Liver (tissue), 9 donors: ENCODE data around the gene SNAI3. TPM values are rescaled to one million over a fixed set of nuclear protein-coding genes. Genes with fewer than 3 reads are reported as not detected.

ENCODE experiments used
- DNase-seq: peaks from one replicate; pipeline ENCODE4 v3.0.0-alpha.2; 2017; ENCODE audit warnings: low spot score
- H3K27ac ChIP-seq, 2 donors: one replicate each; pipeline ENCODE4 v1.7.0; 2013; ENCODE audit warnings: inconsistent platforms in 2 of 2, low read length in 2 of 2, control low read depth in 1 of 2, low read depth in 1 of 2, mild to moderate bottlenecking in 1 of 2
- H3K27me3 ChIP-seq, 4 donors: one replicate each; pipeline versions ENCODE4 v1.6.1 to v1.7.0; 2013; ENCODE audit warnings: low read length in 3 of 4, inconsistent platforms in 1 of 4, mild to moderate bottlenecking in 1 of 4, moderate library complexity in 1 of 4; ENCODE audit not compliant: control insufficient read depth in 4 of 4, insufficient read depth in 4 of 4
- H3K36me3 ChIP-seq, 4 donors: one replicate each; pipeline versions ENCODE4 v1.6.1 to v1.7.0; 2013; ENCODE audit warnings: low read length in 3 of 4, mild to moderate bottlenecking in 3 of 4, low read depth in 1 of 4, moderate library complexity in 1 of 4; ENCODE audit not compliant: control insufficient read depth in 4 of 4, insufficient read depth in 3 of 4
- H3K4me1 ChIP-seq, 4 donors: one replicate each; pipeline versions ENCODE4 v1.6.1 to v1.7.0; 2013; ENCODE audit warnings: low read length in 3 of 4, mild to moderate bottlenecking in 3 of 4, moderate library complexity in 1 of 4; ENCODE audit not compliant: control insufficient read depth in 4 of 4, insufficient read depth in 4 of 4
- H3K4me3 ChIP-seq, 3 donors: one replicate each; pipeline versions ENCODE4 v1.6.1 to v1.7.0; 2013; ENCODE audit warnings: low read length in 3 of 3, control low read depth in 1 of 3, low read depth in 1 of 3, mild to moderate bottlenecking in 1 of 3
- H3K9ac ChIP-seq, 2 donors: one replicate each; pipeline ENCODE4 v1.7.0; 2013; ENCODE audit warnings: low read length in 2 of 2, mild to moderate bottlenecking in 2 of 2, moderate library complexity in 2 of 2, control low read depth in 1 of 2, low read depth in 1 of 2
- H3K9me3 ChIP-seq, 4 donors: one replicate each; pipeline versions ENCODE4 v1.6.1 to v1.7.0; 2013; ENCODE audit warnings: low read length in 3 of 4; ENCODE audit not compliant: control insufficient read depth in 4 of 4
- ATF3 ChIP-seq: IDR thresholded peaks from 2 replicates; pipeline ENCODE4 v1.6.1; 2016; ENCODE audit warnings: antibody characterized with exemption
- CTCF ChIP-seq: fragments of 150-350 bp; IDR thresholded peaks from 2 replicates; pipeline ENCODE4 v1.5.1; 2017; ENCODE audit warnings: improper control_type of control experiment, low read depth, low read length; ENCODE audit not compliant: missing input control
- EGR1 ChIP-seq, 2 donors: IDR thresholded peaks; 2 replicates each; pipeline ENCODE4 v1.6.1; 2016 to 2018; ENCODE audit warnings: antibody characterized with exemption in 2 of 2, low read depth in 2 of 2
- FOXA1 ChIP-seq: IDR thresholded peaks from 2 replicates; pipeline ENCODE4 v1.6.1; 2016; ENCODE audit warnings: antibody characterized with exemption
- FOXA2 ChIP-seq: IDR thresholded peaks from 2 replicates; pipeline ENCODE4 v1.6.1; 2016; ENCODE audit warnings: antibody characterized with exemption
- GABPA ChIP-seq, 2 donors: IDR thresholded peaks in 1 of 2; conservative IDR thresholded peaks in 1 of 2; 2 replicates each; pipeline ENCODE4 v1.6.1; 2016; ENCODE audit warnings: antibody characterized with exemption in 2 of 2, mild to moderate bottlenecking in 1 of 2, moderate library complexity in 1 of 2
- HNF4A ChIP-seq, 2 donors: conservative IDR thresholded peaks; 2 replicates each; pipeline ENCODE4 v1.6.1; 2016; ENCODE audit warnings: antibody characterized with exemption in 2 of 2, mild to moderate bottlenecking in 2 of 2
- HNF4G ChIP-seq: IDR thresholded peaks from 2 replicates; pipeline ENCODE4 v1.6.1; 2016; ENCODE audit warnings: antibody characterized with exemption
- JUND ChIP-seq, 2 donors: IDR thresholded peaks; 2 replicates each; pipeline ENCODE4 v1.6.1; 2016; ENCODE audit warnings: antibody characterized with exemption in 2 of 2
- REST ChIP-seq: IDR thresholded peaks from 2 replicates; pipeline ENCODE4 v1.6.1; 2016; ENCODE audit warnings: antibody characterized with exemption, mild to moderate bottlenecking
- SP1 ChIP-seq: IDR thresholded peaks from 2 replicates; pipeline ENCODE4 v1.6.1; 2018; ENCODE audit warnings: antibody characterized with exemption, mild to moderate bottlenecking
- YY1 ChIP-seq: IDR thresholded peaks from 2 replicates; pipeline ENCODE4 v1.6.1; 2016; ENCODE audit warnings: antibody characterized with exemption, mild to moderate bottlenecking
- WGBS: extraction: QIAGEN DNeasy Blood & Tissue Kit; methylation state at CpG from one replicate; pipeline ENCODE4 v1.1.7; 2013; 5-methylcytosine and 5-hydroxymethylcytosine counted together
- polyA plus RNA-seq, 2 donors: library from polyadenylated mRNA; stranded (reverse) in 1 of 2; unstranded in 1 of 2; fragments of 200-250 nt in 1 of 2; fragments of >200 nt in 1 of 2; fragmentation: Nextera tagmentation in 1 of 2; extraction: Ambion mirVana in 1 of 2; gene quantifications; one replicate each; pipeline versions ENCODE4 v1.2.1 to v1.2.3, GENCODE V29; 2013 to 2015
- total RNA-seq, 2 donors: library from RNA; depleted of rRNA; stranded (reverse); fragments of >200 nt; gene quantifications; one replicate each; pipeline ENCODE4 v1.2.3, GENCODE V29; 2014
- donor health status: healthy.
- donor health status: healthy.
- donor health status: healthy.
- donor health status: healthy.
- donor health status: healthy.

Gene SNAI3
- total RNA-seq, result under 1 TPM; 0.05 to 0.17 TPM
- polyA plus RNA-seq, result under 1 TPM; 0.24 to 0.48 TPM

GRCh38 chr16:88686439-88687253 is at the start of gene SNAI3:
TSS of gene SNAI3 (minus strand) at chr16:88686507. CDS start at chr16:88686406, 101 bp downstream.
- no peaks in the 10 kb centered on the region for H3K9me3 ChIP-seq
- WGBS, result 8% methylated on average over 65 of the region's 65 CpGs
- no peaks in the 10 kb centered on the region for H3K27me3 ChIP-seq
- H3K36me3 ChIP-seq, result no peaks in the 10 kb centered on the region
- peak; percentile 83 for DNase-seq
- no peak for TF ChIP-seq HNF4G
- peak; percentile 25 for TF ChIP-seq SP1
- TF ChIP-seq CTCF, result no peak
- peaks cover 7 to 27% (median 20%) of the 10 kb centered on the region in 4 donors for H3K4me1 ChIP-seq
- H3K9ac ChIP-seq, result no peak within 1 kb of the TSS
- peak within 1 kb of the TSS in 1 of 2 donors; percentile 69 for H3K27ac ChIP-seq
- peak within 1 kb of the TSS; percentile 33 to 62 (median 60) for H3K4me3 ChIP-seq

- TF ChIP-seq ATF3, result no peak
- TF ChIP-seq GABPA (IDR thresholded peaks at IDR 0.05 in 1 of 2, conservative IDR thresholded peaks at IDR 0.05 in 1 of 2), result no peak
- TF ChIP-seq REST, result no peak
- no peak for TF ChIP-seq HNF4A (conservative IDR thresholded peaks at IDR 0.05)
- no peak for TF ChIP-seq YY1
- no peak for TF ChIP-seq FOXA2
- TF ChIP-seq FOXA1, result no peak
- Histone ChIP-seq H3K9ac (no peak overlapping the region), H3K9me3 (no peaks in the 10 kb centered on the region), H3K27ac (no peak overlapping the region), H3K4me3 (no peak overlapping the region), H3K4me1 (peaks cover 0 to 2% (median under 1%) of the 10 kb centered on the region in 4 donors), H3K27me3 (no peaks in the 10 kb centered on the region), H3K36me3 (peaks cover 4 to 48% (median 20%) of the 10 kb centered on the region in 4 donors)
- 94% methylated on average over 21 of the region's 21 CpGs for WGBS
- DNase-seq, result no peak
Measured at GRCh38 chr16:88736088-88736487, 49.8 kb upstream of the SNAI3 start.

- no peak overlapping the region for H3K4me3 ChIP-seq
- WGBS, result 91% methylated on average over 10 of the region's 10 CpGs
- peaks cover 0 to 2% (median under 1%) of the 10 kb centered on the region in 4 donors for H3K4me1 ChIP-seq
- DNase-seq, result no peak
- H3K27ac ChIP-seq, result no peak overlapping the region
- H3K27me3 ChIP-seq, result no peaks in the 10 kb centered on the region
- H3K9me3 ChIP-seq, result no peaks in the 10 kb centered on the region
- H3K9ac ChIP-seq, result no peak overlapping the region
- peaks cover 4 to 46% (median 19%) of the 10 kb centered on the region in 4 donors for H3K36me3 ChIP-seq
- TF ChIP-seq YY1 (no peak), ATF3 (no peak), CTCF (no peak), SP1 (no peak), EGR1 (IDR thresholded peaks at IDR 0.05; ENCODE audit: low read depth in 2 of 2) (no peak), JUND (IDR thresholded peaks at IDR 0.05) (no peak)
Measured at GRCh38 chr16:88735616-88736015, 49.3 kb upstream of the SNAI3 start.
